HCT116 (cell line): ENCODE results near the gene BRIP1.

Experiments used
- CBX3 ChIP-seq: IDR thresholded peaks from 2 replicates; pipeline ENCODE4 v1.6.1; 2012; ENCODE audit warnings: low read depth
- EGR1 ChIP-seq: IDR thresholded peaks from 2 replicates; pipeline ENCODE4 v1.6.1; 2012; ENCODE audit warnings: low read depth
- EZH2 ChIP-seq: fragments of 200-600 bp; sonication (generic); IDR thresholded peaks from 2 replicates; pipeline ENCODE4 v1.6.1; 2017; ENCODE audit warnings: antibody characterized with exemption, mixed run types
- EZH2phosphoT487 ChIP-seq: fragments of 200-600 bp; IDR thresholded peaks from 2 replicates; pipeline ENCODE4 v1.6.1; 2018; ENCODE audit warnings: antibody characterized with exemption, borderline replicate concordance
- FOSL1 ChIP-seq: IDR thresholded peaks from 2 replicates; pipeline ENCODE4 v1.6.1; 2012; ENCODE audit warnings: low read depth
- JUND ChIP-seq: IDR thresholded peaks from 2 replicates; pipeline ENCODE4 v1.6.1; 2012
- POLR2A ChIP-seq: IDR thresholded peaks from 2 replicates; pipeline ENCODE4 v1.7.0; 2011; ENCODE audit warnings: borderline replicate concordance; ENCODE audit not compliant: insufficient read depth, insufficient read length; ENCODE audit errors: extremely low read depth
- RAD21 ChIP-seq: IDR thresholded peaks from 2 replicates; pipeline ENCODE4 v1.6.1; 2012; ENCODE audit warnings: low read depth, mild to moderate bottlenecking
- SP1 ChIP-seq: IDR thresholded peaks from 2 replicates; pipeline ENCODE4 v1.6.1; 2012; ENCODE audit warnings: low read depth
- TCF7L2 ChIP-seq: IDR thresholded peaks from 2 replicates; pipeline ENCODE4 v1.7.0; 2011; ENCODE audit warnings: borderline replicate concordance, inconsistent platforms; ENCODE audit not compliant: insufficient read depth, insufficient read length; ENCODE audit errors: extremely low read depth
- TF ChIP-seq, protein P1 (sequence below), 3 experiments: fragments of 200-600 bp in 1 of 3; sonication (generic) in 1 of 3; IDR thresholded peaks in 2 of 3; conservative IDR thresholded peaks in 1 of 3; 2 replicates each; pipeline ENCODE4 v1.5.1; 2012 to 2017; ENCODE audit warnings: low read depth in 2 of 3, low read length in 2 of 3, antibody characterized with exemption in 1 of 3, borderline replicate concordance in 1 of 3, control low read depth in 1 of 3, mild to moderate bottlenecking in 1 of 3, mixed read lengths in 1 of 3, mixed run types in 1 of 3, moderate library complexity in 1 of 3; ENCODE audit not compliant: insufficient read depth in 1 of 3
- TF ChIP-seq, protein P2 (sequence below): IDR thresholded peaks from 2 replicates; pipeline ENCODE4 v1.6.1; 2012
- TF ChIP-seq, protein P3 (sequence below): IDR thresholded peaks from 2 replicates; pipeline ENCODE4 v1.6.1; 2012
- TF ChIP-seq, protein P4 (sequence below): IDR thresholded peaks from 2 replicates; pipeline ENCODE4 v1.6.1; 2011; ENCODE audit warnings: mild to moderate bottlenecking, low read length, moderate library complexity; ENCODE audit not compliant: insufficient replicate concordance; ENCODE audit errors: extremely low read depth

DNA sequence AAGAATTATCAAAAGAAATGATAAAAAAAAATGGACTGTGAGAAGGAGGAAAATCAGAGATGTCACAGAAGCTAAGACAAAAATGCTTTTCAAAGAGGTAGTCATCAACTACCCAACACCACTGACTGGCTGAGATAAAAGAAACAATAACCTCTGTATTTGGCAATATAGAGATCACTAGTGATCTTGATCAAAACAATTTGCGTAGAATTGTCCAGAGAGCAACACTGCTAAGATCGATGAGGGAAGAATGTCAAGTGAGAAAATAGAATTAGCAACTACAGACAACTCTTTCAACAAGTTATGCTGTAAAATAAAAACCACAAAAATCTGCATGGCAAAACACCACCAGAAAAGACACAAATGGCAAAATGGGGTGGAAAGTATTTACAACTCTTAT lies 66.0 kb downstream of the BRIP1 start:
- TF ChIP-seq EZH2 (no peak), RAD21 (no peak), POLR2A (no peak), TCF7L2 (no peak), FOSL1 (no peak), CBX3 (no peak), JUND (no peak), SP1 (no peak), EZH2phosphoT487 (no peak), EGR1 (no peak)
- TF ChIP-seq, protein P1, sequence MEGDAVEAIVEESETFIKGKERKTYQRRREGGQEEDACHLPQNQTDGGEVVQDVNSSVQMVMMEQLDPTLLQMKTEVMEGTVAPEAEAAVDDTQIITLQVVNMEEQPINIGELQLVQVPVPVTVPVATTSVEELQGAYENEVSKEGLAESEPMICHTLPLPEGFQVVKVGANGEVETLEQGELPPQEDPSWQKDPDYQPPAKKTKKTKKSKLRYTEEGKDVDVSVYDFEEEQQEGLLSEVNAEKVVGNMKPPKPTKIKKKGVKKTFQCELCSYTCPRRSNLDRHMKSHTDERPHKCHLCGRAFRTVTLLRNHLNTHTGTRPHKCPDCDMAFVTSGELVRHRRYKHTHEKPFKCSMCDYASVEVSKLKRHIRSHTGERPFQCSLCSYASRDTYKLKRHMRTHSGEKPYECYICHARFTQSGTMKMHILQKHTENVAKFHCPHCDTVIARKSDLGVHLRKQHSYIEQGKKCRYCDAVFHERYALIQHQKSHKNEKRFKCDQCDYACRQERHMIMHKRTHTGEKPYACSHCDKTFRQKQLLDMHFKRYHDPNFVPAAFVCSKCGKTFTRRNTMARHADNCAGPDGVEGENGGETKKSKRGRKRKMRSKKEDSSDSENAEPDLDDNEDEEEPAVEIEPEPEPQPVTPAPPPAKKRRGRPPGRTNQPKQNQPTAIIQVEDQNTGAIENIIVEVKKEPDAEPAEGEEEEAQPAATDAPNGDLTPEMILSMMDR (IDR thresholded peaks at IDR 0.05 in 2 of 3, conservative IDR thresholded peaks at IDR 0.05 in 1 of 3; ENCODE audit: borderline replicate concordance in 1 of 3, insufficient read depth in 1 of 3, low read depth in 2 of 3, low read length in 2 of 3) = no peak
- TF ChIP-seq, protein P2, sequence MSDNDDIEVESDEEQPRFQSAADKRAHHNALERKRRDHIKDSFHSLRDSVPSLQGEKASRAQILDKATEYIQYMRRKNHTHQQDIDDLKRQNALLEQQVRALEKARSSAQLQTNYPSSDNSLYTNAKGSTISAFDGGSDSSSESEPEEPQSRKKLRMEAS = no peak
- TF ChIP-seq, protein P3, sequence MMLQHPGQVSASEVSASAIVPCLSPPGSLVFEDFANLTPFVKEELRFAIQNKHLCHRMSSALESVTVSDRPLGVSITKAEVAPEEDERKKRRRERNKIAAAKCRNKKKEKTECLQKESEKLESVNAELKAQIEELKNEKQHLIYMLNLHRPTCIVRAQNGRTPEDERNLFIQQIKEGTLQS = no peak
- TF ChIP-seq, protein P4, sequence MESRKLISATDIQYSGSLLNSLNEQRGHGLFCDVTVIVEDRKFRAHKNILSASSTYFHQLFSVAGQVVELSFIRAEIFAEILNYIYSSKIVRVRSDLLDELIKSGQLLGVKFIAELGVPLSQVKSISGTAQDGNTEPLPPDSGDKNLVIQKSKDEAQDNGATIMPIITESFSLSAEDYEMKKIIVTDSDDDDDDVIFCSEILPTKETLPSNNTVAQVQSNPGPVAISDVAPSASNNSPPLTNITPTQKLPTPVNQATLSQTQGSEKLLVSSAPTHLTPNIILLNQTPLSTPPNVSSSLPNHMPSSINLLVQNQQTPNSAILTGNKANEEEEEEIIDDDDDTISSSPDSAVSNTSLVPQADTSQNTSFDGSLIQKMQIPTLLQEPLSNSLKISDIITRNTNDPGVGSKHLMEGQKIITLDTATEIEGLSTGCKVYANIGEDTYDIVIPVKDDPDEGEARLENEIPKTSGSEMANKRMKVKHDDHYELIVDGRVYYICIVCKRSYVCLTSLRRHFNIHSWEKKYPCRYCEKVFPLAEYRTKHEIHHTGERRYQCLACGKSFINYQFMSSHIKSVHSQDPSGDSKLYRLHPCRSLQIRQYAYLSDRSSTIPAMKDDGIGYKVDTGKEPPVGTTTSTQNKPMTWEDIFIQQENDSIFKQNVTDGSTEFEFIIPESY = no peak
